Activated T-cell treated with anti-CD3 and anti-CD28 coated beads for 24 hours (primary cell): ENCODE results near the gene SKA1.
A peak's percentile ranks its signal among the peaks of the same experiment; 100 is the strongest.

Experiments used
- DNase-seq: peaks from one replicate; pipeline ENCODE4 v3.0.0-alpha.2; 2020; ENCODE audit warnings: low read depth

Gene SKA1

GRCh38 chr18:50374753-50375391, at the start of gene SKA1:
SKA1 (plus strand) TSS chr18:50375046; CDS start chr18:50375831, 785 bp downstream.
- DNase-seq = peak; percentile 89

GRCh38 chr18:50327983-50328382, 46.9 kb upstream of the SKA1 start:
- DNase-seq = no peak

GRCh38 chr18:50330176-50330575, 44.7 kb upstream of the SKA1 start:
- no peak for DNase-seq

- no peak for DNase-seq
Measured at GRCh38 chr18:50331691-50332090, 43.2 kb upstream of the SKA1 start.

- no peak for DNase-seq
Measured at GRCh38 chr18:50334546-50335152, 40.2 kb upstream of the SKA1 start.

GRCh38 chr18:50338122-50338521, 36.7 kb upstream of the SKA1 start:
- no peak for DNase-seq

- no peak for DNase-seq
Measured at GRCh38 chr18:50338715-50339114, 36.1 kb upstream of the SKA1 start.

- no peak for DNase-seq
Measured at GRCh38 chr18:50340078-50340477, 34.8 kb upstream of the SKA1 start.

GRCh38 chr18:50341443-50341842, 33.4 kb upstream of the SKA1 start:
- no peak for DNase-seq

GRCh38 chr18:50350699-50351098, 24.1 kb upstream of the SKA1 start:
- no peak for DNase-seq

- DNase-seq = no peak
Measured at GRCh38 chr18:50356036-50356945, 18.6 kb upstream of the SKA1 start.

GRCh38 chr18:50358844-50359243, 16.0 kb upstream of the SKA1 start:
- no peak for DNase-seq

GRCh38 chr18:50359806-50360205, 15.0 kb upstream of the SKA1 start:
- DNase-seq = no peak

- no peak for DNase-seq
Measured at GRCh38 chr18:50360611-50361010, 14.2 kb upstream of the SKA1 start.

- no peak for DNase-seq
Measured at GRCh38 chr18:50369672-50370071, 5.2 kb upstream of the SKA1 start.

- no peak for DNase-seq
Measured at GRCh38 chr18:50372743-50373142, 2.1 kb upstream of the SKA1 start.

GRCh38 chr18:50373561-50374219, 1.2 kb upstream of the SKA1 start:
- no peak for DNase-seq

- DNase-seq = no peak
Measured at GRCh38 chr18:50374220-50374752, 560 bp upstream of the SKA1 start.

GRCh38 chr18:50377061-50377798, 2.4 kb downstream of the SKA1 start:
- DNase-seq = no peak

- DNase-seq = no peak
Measured at GRCh38 chr18:50388988-50389387, 14.1 kb downstream of the SKA1 start.

GRCh38 chr18:50393802-50394201, 19.0 kb downstream of the SKA1 start:
- DNase-seq = no peak
